GM18870 (cell line): ENCODE data around the gene AFAP1L1.
"Not testable (repeated sequence)": the region's sequence is repeated elsewhere in the genome, so short reads cannot be mapped to it uniquely, and the experiment has no call there.

ENCODE experiments used
- ATAC-seq: cut with Tn5 transposase; IDR thresholded peaks from one replicate; pipeline ENCODE4 v1.9.1; 2021; ENCODE audit warnings: moderate library complexity; ENCODE audit not compliant: unreplicated experiment

The AFAP1L1 gene

DNA sequence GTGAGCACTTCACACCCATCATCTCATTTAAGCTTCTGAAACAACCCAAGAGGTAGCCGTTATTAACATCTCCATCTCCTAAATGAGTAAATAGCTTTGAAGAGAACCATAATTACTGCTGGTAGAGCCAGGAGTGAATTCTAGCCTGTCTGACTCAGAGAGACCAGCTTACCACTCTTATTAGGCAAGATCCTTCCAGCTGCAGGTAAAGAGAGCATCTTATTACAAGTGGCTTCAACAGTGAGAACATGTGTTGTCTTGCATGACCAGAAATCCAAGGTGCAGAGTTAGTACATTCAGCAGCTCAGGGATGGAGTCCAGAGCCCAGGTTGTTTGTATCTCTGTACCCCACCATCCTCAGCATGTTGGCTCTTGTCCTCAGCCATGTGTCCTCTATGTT lies 10.9 kb upstream of the AFAP1L1 start:
- no peak for ATAC-seq

GRCh38 chr5:149261246-149261645 lies 10.4 kb upstream of the AFAP1L1 start:
- no peak for ATAC-seq

DNA sequence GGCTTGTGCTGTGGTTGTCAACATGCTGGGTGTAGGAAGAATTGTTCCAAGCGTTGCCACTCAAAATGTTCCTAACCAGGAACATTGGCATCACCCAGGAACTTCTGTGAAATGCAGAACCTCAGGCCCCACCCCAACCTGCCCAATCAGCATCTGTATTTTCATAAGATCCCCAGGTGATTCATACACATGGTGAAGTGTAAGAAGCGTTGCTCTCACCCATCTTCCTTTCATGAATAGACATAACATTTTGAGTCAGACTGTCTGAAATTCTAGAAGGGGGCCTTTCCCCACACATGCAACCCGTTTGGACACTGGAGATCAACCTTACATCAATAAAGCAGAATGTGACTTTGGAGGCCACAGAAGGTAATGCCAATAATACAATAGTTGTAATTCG lies 9.3 kb upstream of the AFAP1L1 start:
- no peak for ATAC-seq

DNA sequence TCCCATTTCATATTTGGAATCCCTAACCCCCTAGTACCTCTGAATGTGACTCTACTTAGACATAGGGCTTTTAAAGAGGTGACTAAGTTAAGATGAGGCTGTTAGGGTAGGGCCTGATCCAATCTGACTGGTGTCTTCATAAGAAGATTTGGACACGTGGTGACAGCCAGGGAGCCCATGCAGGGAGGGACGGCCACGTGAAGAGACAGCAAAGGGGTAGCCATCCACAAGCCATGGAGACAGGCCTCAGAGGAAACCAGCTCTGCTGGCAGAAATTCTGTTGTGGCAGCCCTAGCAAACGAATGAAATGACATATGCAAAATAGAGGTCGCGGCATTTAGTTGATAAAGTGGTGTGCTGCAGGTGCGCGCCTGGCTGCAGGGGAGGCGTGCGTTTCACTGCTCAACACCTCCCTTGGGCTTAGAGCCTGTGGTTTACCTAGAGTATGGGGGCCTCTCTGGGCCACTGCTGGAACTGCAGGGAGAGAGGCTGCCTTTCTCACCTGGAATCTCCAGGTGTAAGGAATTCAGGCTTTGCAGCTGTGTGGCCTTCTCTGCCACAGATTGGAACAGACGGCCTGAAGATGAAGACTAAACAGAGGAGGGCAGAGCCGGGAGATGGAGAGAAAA lies 7.1 kb upstream of the AFAP1L1 start:
- ATAC-seq, result no peak

- no peak for ATAC-seq
Measured at GRCh38 chr5:149265068-149265465, 6.6 kb upstream of the AFAP1L1 start.

GRCh38 chr5:149265597-149265996 lies 6.1 kb upstream of the AFAP1L1 start:
- no peak for ATAC-seq

DNA sequence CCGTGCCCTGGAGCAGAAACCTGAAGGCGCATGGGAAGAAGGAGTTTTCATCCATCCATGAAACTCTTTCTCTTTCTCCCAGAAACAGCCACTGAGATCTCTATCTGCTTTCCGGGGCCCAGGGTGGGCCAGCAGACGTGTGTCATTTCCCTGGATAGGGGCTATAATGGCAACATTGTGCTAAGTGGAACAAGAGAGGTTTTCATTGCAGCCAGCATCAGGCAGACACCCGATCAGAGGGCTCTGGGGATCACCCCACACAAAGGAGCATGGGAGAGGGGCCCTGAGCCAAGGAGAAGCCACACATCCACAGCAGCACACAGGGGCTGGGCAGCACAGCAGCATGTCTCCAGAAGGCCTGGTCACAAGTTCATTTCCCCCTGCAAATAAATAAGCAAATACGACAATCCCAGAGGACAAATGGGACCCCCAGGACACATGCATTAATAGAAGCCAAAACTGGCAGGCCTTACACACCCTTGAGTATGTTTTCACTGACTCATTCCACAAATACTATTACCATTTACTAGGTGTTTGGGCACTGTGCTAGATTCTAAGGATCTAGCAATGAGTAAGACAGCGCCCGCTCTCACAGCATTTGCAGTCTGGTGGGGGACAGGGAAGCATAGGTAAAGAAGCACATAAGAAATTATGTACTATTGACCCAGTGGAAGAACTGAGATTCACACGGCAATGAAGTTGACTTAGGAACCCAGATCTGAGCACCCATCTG lies 4.3 kb upstream of the AFAP1L1 start:
- ATAC-seq, result no peak

- no peak for ATAC-seq
Measured at GRCh38 chr5:149268928-149269557, 2.6 kb upstream of the AFAP1L1 start.

DNA sequence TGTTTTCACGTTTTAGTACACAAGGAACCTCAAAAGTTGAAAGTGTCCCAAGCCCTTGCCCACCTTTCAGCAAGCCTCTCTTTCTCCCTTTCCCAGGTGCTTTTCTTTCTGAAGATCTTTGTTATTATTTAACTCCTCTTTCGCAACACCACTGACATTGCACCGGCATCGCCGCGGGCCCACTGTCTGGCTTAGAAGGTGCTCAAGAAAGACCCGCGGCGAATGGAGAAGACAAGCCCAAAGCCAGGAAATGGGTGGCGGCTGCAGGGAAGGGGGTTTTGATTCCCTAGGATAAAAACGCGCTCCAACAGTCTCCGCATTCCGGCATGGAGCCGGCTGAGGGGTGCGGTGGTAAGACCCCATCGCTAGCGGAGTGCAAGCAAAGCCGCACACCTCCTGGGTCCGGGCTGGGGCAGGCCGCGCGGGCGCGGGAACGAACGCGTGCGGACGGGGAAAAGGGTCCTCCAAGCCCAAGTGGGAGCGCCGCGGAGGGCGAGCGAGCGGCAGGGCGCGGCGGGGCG lies 404 bp upstream of the AFAP1L1 start:
- no peak for ATAC-seq

- not testable (repeated sequence) for ATAC-seq
Measured at GRCh38 chr5:149272781-149273180, 1.1 kb downstream of the AFAP1L1 start.

GRCh38 chr5:149273237-149273636 lies 1.6 kb downstream of the AFAP1L1 start:
- no peak for ATAC-seq

DNA sequence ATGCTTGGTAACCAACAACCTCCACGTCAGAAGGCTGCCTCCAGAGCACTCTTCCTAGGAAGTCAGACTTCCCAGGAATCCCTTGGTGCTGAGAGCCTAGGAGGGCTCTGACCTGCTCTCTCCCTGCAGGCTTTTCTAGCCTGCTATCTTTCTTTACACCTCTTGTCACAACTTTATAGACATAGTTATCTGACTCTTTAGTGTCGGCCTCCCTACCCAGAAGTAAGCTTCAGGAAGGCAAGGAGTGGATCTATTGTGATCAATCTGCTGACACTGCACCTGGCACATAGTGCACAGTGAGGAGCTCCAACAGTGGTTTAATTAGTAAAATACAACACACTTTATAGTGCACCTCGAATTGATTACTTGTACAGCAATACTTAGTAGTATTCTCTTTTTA lies 2.3 kb downstream of the AFAP1L1 start:
- ATAC-seq, result no peak

GRCh38 chr5:149274939-149275338 lies 3.3 kb downstream of the AFAP1L1 start:
- no peak for ATAC-seq

- no peak for ATAC-seq
Measured at GRCh38 chr5:149277801-149278200, 6.1 kb downstream of the AFAP1L1 start.

GRCh38 chr5:149278451-149279210 lies 7.0 kb downstream of the AFAP1L1 start:
- ATAC-seq, result no peak

- ATAC-seq, result no peak
Measured at GRCh38 chr5:149279661-149280060, 8.0 kb downstream of the AFAP1L1 start.

DNA sequence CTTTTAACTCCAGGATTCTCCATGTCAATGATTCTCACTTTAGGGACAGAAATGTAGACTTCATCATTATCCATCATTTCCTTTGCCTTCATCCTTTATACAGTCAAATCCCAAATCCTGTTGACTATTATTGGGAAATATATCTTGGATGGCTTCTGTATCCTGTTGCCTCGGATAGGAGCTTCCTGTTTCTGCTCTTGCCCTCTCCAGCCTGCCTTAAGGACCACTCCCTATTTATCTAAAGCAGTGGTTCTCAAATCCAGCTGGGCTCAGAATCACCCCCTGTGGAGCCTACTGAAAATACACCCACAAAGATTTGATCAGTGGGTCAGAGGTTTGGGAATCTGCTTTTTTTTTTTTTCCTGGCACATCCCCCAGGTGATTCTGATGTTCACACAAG lies 8.5 kb downstream of the AFAP1L1 start:
- no peak for ATAC-seq

- no peak for ATAC-seq
Measured at GRCh38 chr5:149280802-149281201, 9.1 kb downstream of the AFAP1L1 start.

GRCh38 chr5:149282027-149282965 lies 10.6 kb downstream of the AFAP1L1 start:
- ATAC-seq, result no peak

DNA sequence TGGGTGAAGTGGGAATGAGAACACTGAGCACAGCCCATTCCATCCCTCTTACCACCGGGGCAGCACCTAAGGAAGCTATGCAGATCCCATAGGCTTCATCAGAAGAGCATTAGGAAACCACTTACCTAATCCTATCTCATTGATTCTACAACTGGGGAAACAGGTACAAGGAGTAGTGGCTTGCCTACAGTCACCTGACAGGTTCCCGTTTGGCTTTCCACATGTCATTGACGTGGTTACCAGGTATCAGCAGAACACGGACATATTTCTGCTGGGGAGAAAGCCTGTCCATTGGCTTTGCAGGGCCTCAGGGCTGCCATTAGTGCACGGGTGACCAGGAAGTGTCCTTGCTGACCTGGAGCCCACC lies 11.3 kb downstream of the AFAP1L1 start:
- ATAC-seq, result no peak
